Breast epithelium (tissue), 3 donors: ENCODE measurements around the gene CA10.

Experiments used
- CTCF ChIP-seq, 3 donors: fragments of 450-650 bp; IDR thresholded peaks; one replicate each; pipeline ENCODE4 v1.5.1; 2016 to 2017; ENCODE audit warnings: antibody characterized with exemption in 3 of 3, mild to moderate bottlenecking in 3 of 3, moderate library complexity in 3 of 3
- POLR2AphosphoS5 ChIP-seq, 3 donors: sonication (generic); formaldehyde crosslinking; IDR thresholded peaks; one replicate each; pipeline ENCODE4 v1.6.1; 2017; ENCODE audit warnings: antibody characterized with exemption in 3 of 3

- TF ChIP-seq CTCF (IDR thresholded peaks at IDR 0.05) (no peak), POLR2AphosphoS5 (IDR thresholded peaks at IDR 0.05) (no peak)
Observed at GRCh38 chr17:51742571-51742970, 415.9 kb downstream of the CA10 start.
